Measurements from ENCODE around the gene PLK4. TPM values are rescaled to one million over a fixed set of nuclear protein-coding genes. Genes with fewer than 3 reads are reported as not detected.

PLK4 gene
- total and polyA plus RNA-seq, 2 of the 4 experiments (the other 2 are of a cell fraction), result 11.2 to 15.1 TPM

- ATAC-seq (ENCODE audit: low read depth) (no peak), DNase-seq (no peak)
- no peaks in the 10 kb centered on the region for H3K9me3 ChIP-seq (ENCODE audit: control insufficient read depth, insufficient read depth, low read length)
- H4K91ac ChIP-seq (ENCODE audit: insufficient read depth, low read depth, low read length), result no peak overlapping the region
- no peaks in the 10 kb centered on the region; the same call in none of the 2 replicates for H3K9me1 ChIP-seq (ENCODE audit: insufficient read depth, low read length)
- in situ Hi-C loops (cut with MboI; ENCODE audit: low sequenced_read_pairs), result no loop called here
- TF ChIP-seq POLR2A (IDR thresholded peaks at IDR 0.05; ENCODE audit: low read depth, low read length) (no peak), SMC3 (IDR thresholded peaks at IDR 0.05; ENCODE audit: low read depth, low read length) (no peak), MAFK (IDR thresholded peaks at IDR 0.05; ENCODE audit: low read depth, low read length) (no peak), USF2 (IDR thresholded peaks at IDR 0.05; ENCODE audit: low read depth, low read length) (no peak), FOS (IDR thresholded peaks at IDR 0.05; ENCODE audit: low read depth, low read length) (no peak), NFE2L2 (IDR thresholded peaks at IDR 0.05; ENCODE audit: low read depth, low read length) (no peak), BHLHE40 (IDR thresholded peaks at IDR 0.05; ENCODE audit: low read depth, low read length) (no peak), CEBPB (IDR thresholded peaks at IDR 0.05; ENCODE audit: low read depth, low read length) (no peak), CTCF (conservative IDR thresholded peaks at IDR 0.05; ENCODE audit: low read depth, low read length) (no peak), CHD1 (IDR thresholded peaks at IDR 0.05; ENCODE audit: low read depth, low read length) (no peak)
- no peak overlapping the region for H4K8ac ChIP-seq (ENCODE audit: low read depth in 2 of 2, low read length in 2 of 2)
- no peaks in the 10 kb centered on the region for H3K79me1 ChIP-seq (ENCODE audit: low read depth in 1 of 2, low read length in 2 of 2)
- dilution Hi-C loops (cut with HindIII; ENCODE audit: low sequenced_read_pairs, unreplicated experiment), result no loop called here
- intact Hi-C loops (cut with micrococcal nuclease), result no loop called here
- POLR2A ChIA-PET (ENCODE audit: unreplicated experiment), result no interaction called here
- no peak overlapping the region for H2AK5ac ChIP-seq (ENCODE audit: low read depth, low read length)
- no peaks in the 10 kb centered on the region for H3K27me3 ChIP-seq (ENCODE audit: control insufficient read depth, insufficient read depth, low read length)
- H3K14ac ChIP-seq (replicated peaks; ENCODE audit: low read depth, low read length), result no peak overlapping the region
- no peak overlapping the region for H2AFZ ChIP-seq (replicated peaks; ENCODE audit: low read length, poor library complexity)
- no peak overlapping the region for H2AK9ac ChIP-seq (replicated peaks; ENCODE audit: low read depth, low read length, poor library complexity)
- CTCF ChIA-PET, result no interaction called here
- H2BK15ac ChIP-seq (ENCODE audit: low read depth, low read length), result no peak overlapping the region
- no peak overlapping the region for H3K4me2 ChIP-seq (ENCODE audit: low read depth, low read length)
- H3K56ac ChIP-seq (ENCODE audit: extremely low read depth, insufficient read depth, low read length), result no peak overlapping the region
- no peak overlapping the region for H3K23ac ChIP-seq (ENCODE audit: low read depth, low read length)
- no peak overlapping the region for H4K5ac ChIP-seq (ENCODE audit: low read depth, low read length)
- no peak overlapping the region for H3K27ac ChIP-seq (ENCODE audit: insufficient read depth, low read length)
- no peaks in the 10 kb centered on the region for H4K20me1 ChIP-seq (ENCODE audit: insufficient read depth, low read length)
- no peak overlapping the region for H2BK5ac ChIP-seq (ENCODE audit: low read depth, low read length, poor library complexity, severe bottlenecking)
- H3K9ac ChIP-seq (ENCODE audit: low read depth, low read length), result no peak overlapping the region
- H3K4me1 ChIP-seq (ENCODE audit: control insufficient read depth, insufficient read depth, low read length), result no peaks in the 10 kb centered on the region
- peaks cover 8% of the 10 kb centered on the region for H3K36me3 ChIP-seq (ENCODE audit: control insufficient read depth, insufficient read depth, low read length)
- no peak overlapping the region for H2BK20ac ChIP-seq (ENCODE audit: low read depth, low read length)
- BruUV-seq (replicated peaks), result no TSS peak
- H3K18ac ChIP-seq (ENCODE audit: low read depth, low read length), result no peak overlapping the region
- H3K4ac ChIP-seq (ENCODE audit: low read depth, low read length), result no peak overlapping the region
- no peak overlapping the region for H3K4me3 ChIP-seq (ENCODE audit: insufficient read depth, low read depth, low read length)
- H2BK120ac ChIP-seq (ENCODE audit: low read depth, low read length), result no peak overlapping the region
These were observed 36.5 kb downstream of the PLK4 start for GRCh38 chr4:127917151-127917550.
